Activated CD4-positive, alpha-beta T cell treated with anti-CD3 and anti-CD28 coated beads for 1 hour (primary cell): Measurements from ENCODE around the gene OSBPL3.

Experiments used
- DNase-seq: peaks from one replicate; pipeline ENCODE4 v3.0.0-alpha.2; 2020

OSBPL3 gene

GRCh38 chr7:24786306-24786705 is 193.7 kb downstream of the OSBPL3 start:
- DNase-seq: no peak

GRCh38 chr7:24784277-24784676 is 195.7 kb downstream of the OSBPL3 start:
- DNase-seq: no peak

- DNase-seq: no peak
Observed at GRCh38 chr7:24783698-24784097, 196.3 kb downstream of the OSBPL3 start.

- no peak for DNase-seq
Observed at GRCh38 chr7:24781106-24781505, 198.9 kb downstream of the OSBPL3 start.

GRCh38 chr7:24779283-24779655 is 200.7 kb downstream of the OSBPL3 start:
- DNase-seq: no peak

- no peak for DNase-seq
Observed at GRCh38 chr7:24778543-24779282, 201.3 kb downstream of the OSBPL3 start.

GRCh38 chr7:24777806-24778205 is 202.2 kb downstream of the OSBPL3 start:
- no peak for DNase-seq

GRCh38 chr7:24773646-24774045 is 206.3 kb downstream of the OSBPL3 start:
- DNase-seq: no peak

- DNase-seq: no peak
Observed at GRCh38 chr7:24769851-24770250, 210.1 kb downstream of the OSBPL3 start.

GRCh38 chr7:24769014-24769830 is 210.8 kb downstream of the OSBPL3 start:
- no peak for DNase-seq

- DNase-seq: no peak
Observed at GRCh38 chr7:24767878-24768569, 212.0 kb downstream of the OSBPL3 start.

GRCh38 chr7:24764972-24765744 is 214.8 kb downstream of the OSBPL3 start:
- no peak for DNase-seq

- no peak for DNase-seq
Observed at GRCh38 chr7:24764011-24764410, 216.0 kb downstream of the OSBPL3 start.

- DNase-seq: no peak
Observed at GRCh38 chr7:24763303-24763901, 216.6 kb downstream of the OSBPL3 start.

- DNase-seq: no peak
Observed at GRCh38 chr7:24762771-24763170, 217.2 kb downstream of the OSBPL3 start.

GRCh38 chr7:24760968-24761367 is 219.0 kb downstream of the OSBPL3 start:
- DNase-seq: no peak

- no peak for DNase-seq
Observed at GRCh38 chr7:24757353-24758275, 222.4 kb downstream of the OSBPL3 start, which contains the start of gene GSDME. TSS of gene GSDME (minus strand) at chr7:24757464. CDS start at chr7:24749774, 7,690 bp downstream.

GRCh38 chr7:24756545-24757352 is 223.2 kb downstream of the OSBPL3 start:
- no peak for DNase-seq

GRCh38 chr7:24755541-24756407 is 224.2 kb downstream of the OSBPL3 start:
- no peak for DNase-seq
